Lower leg skin (tissue), 4 donors: ENCODE data around the gene POFUT2. TPM values are rescaled to one million over a fixed set of nuclear protein-coding genes. Genes with fewer than 3 reads are reported as not detected.

Experiments used
- DNase-seq, 2 donors: peaks; one replicate each; pipeline ENCODE4 v3.0.0-alpha.2; 2019; ENCODE audit warnings: low spot score in 2 of 2
- H3K4me3 ChIP-seq: fragments of 200-600 bp; sonication (generic); 2 replicates; pipeline ENCODE4 v1.5.1; 2017; ENCODE audit warnings: mild to moderate bottlenecking, low read depth; ENCODE audit not compliant: poor library complexity, severe bottlenecking
- CTCF ChIP-seq, 3 donors: fragments of 450-650 bp; IDR thresholded peaks; one replicate each; pipeline ENCODE4 v1.5.1; 2016; ENCODE audit warnings: antibody characterized with exemption in 3 of 3, mild to moderate bottlenecking in 3 of 3, moderate library complexity in 2 of 3
- POLR2A ChIP-seq, 2 donors: fragments of 450-650 bp; IDR thresholded peaks; one replicate each; pipeline ENCODE4 v1.6.1; 2016 to 2017; ENCODE audit warnings: antibody characterized with exemption in 2 of 2, mild to moderate bottlenecking in 1 of 2, moderate library complexity in 1 of 2
- WGBS, 2 donors: methylation state at CpG; one replicate each; pipeline ENCODE4 v1.1.5; 2018; 5-methylcytosine and 5-hydroxymethylcytosine counted together
- intact Hi-C: fragments of 100-400 bp; cut with DNase I; formaldehyde crosslinking; loops from one replicate; pipeline ENCODE4 v1.15.0; 2023; ENCODE audit warnings: low total_unique reads
- total RNA-seq, 4 donors: library from RNA; depleted of rRNA; stranded (reverse); fragments of >200 nt; gene quantifications; one replicate each; pipeline ENCODE4 v1.1.0, GENCODE V29; 2016

Gene POFUT2
- total RNA-seq, 4 donors from 2014 or later, result 15.0 to 22.1 (median 18.9) TPM

GRCh38 chr21:45265721-45266517 is 21.8 kb downstream of the POFUT2 start:
- no peak overlapping the region for H3K4me3 ChIP-seq
- intact Hi-C loops, result no loop called here
- 95 to 96% methylated on average over 23 to 29 of the region's 36 CpGs for WGBS, 2 donors
- peak in 1 of 2 donors; percentile 78 for DNase-seq
- TF ChIP-seq POLR2A (IDR thresholded peaks at IDR 0.05) (no peak), CTCF (IDR thresholded peaks at IDR 0.05) (no peak)

GRCh38 chr21:45264912-45265515 is 22.7 kb downstream of the POFUT2 start:
- intact Hi-C loops, result no loop called here
- H3K4me3 ChIP-seq, result no peak overlapping the region
- 93 to 95% methylated on average over 32 to 34 of the region's 34 CpGs for WGBS, 2 donors
- DNase-seq, result peak in 1 of 2 donors; percentile 82
- TF ChIP-seq CTCF (IDR thresholded peaks at IDR 0.05) (no peak), POLR2A (IDR thresholded peaks at IDR 0.05) (no peak)

GRCh38 chr21:45264146-45264911 is 23.4 kb downstream of the POFUT2 start:
- TF ChIP-seq POLR2A (IDR thresholded peaks at IDR 0.05), result no peak
- TF ChIP-seq CTCF (IDR thresholded peaks at IDR 0.05), result no peak
- WGBS, 2 donors, result 87 to 92% methylated on average over 19 to 23 of the region's 23 CpGs
- intact Hi-C loops, result no loop called here
- peak in 1 of 2 donors; percentile 45 for DNase-seq
- H3K4me3 ChIP-seq, result no peak overlapping the region

- DNase-seq, result no peak
- 92 to 96% methylated on average over 6 of the region's 6 CpGs for WGBS, 2 donors
- TF ChIP-seq CTCF (IDR thresholded peaks at IDR 0.05), result no peak
- no peak for TF ChIP-seq POLR2A (IDR thresholded peaks at IDR 0.05)
- intact Hi-C loops, result no loop called here
- H3K4me3 ChIP-seq, result no peak overlapping the region
These were observed 24.2 kb downstream of the POFUT2 start for GRCh38 chr21:45263534-45263933.

- H3K4me3 ChIP-seq, result no peak overlapping the region
- intact Hi-C loops, result no loop called here
- TF ChIP-seq CTCF (IDR thresholded peaks at IDR 0.05), result no peak
- TF ChIP-seq POLR2A (IDR thresholded peaks at IDR 0.05), result no peak
- peak in 1 of 2 donors; percentile 83 for DNase-seq
- 74 to 80% methylated on average over 11 of the region's 11 CpGs for WGBS, 2 donors
These were observed 25.1 kb downstream of the POFUT2 start for GRCh38 chr21:45262616-45263015.
